ENCODE measurements around the gene SLC8A1. TPM values are rescaled to one million over a fixed set of nuclear protein-coding genes. Genes with fewer than 3 reads are reported as not detected.

The SLC8A1 gene
- total and polyA plus RNA-seq, 11 donors, result 61.9 to 1,521 (median 827) TPM

- Histone ChIP-seq H3K4me1 (peaks cover 0 to 48% (median 5%) of the 10 kb centered on the region in 12 donors), H3K27ac (no peak overlapping the region), H3K36me3 (no peaks in the 10 kb centered on the region), H3K27me3 (no peaks in the 10 kb centered on the region), H3K9me3 (no peaks in the 10 kb centered on the region), H3K4me3 (no peak overlapping the region)
- intact Hi-C loops (cut with DNase I), result no loop called here
- ATAC-seq (no peak), DNase-seq (no peak)
- no peak for TF ChIP-seq CTCF (IDR thresholded peaks at IDR 0.05)
- no peak for TF ChIP-seq POLR2A (IDR thresholded peaks at IDR 0.05)
- 87 to 96% (median 93%) methylated on average over 1 of the region's 1 CpG for WGBS, 4 donors
Measured at GRCh38 chr2:40254611-40255010, 197.3 kb downstream of the SLC8A1 start.

GRCh38 chr2:40251137-40251536, 200.8 kb downstream of the SLC8A1 start:
- 19 to 35% (median 30%) methylated on average over 2 of the region's 2 CpGs for WGBS, 4 donors
- intact Hi-C loops (cut with DNase I), result no loop called here
- Histone ChIP-seq H3K9me3 (no peaks in the 10 kb centered on the region), H3K27me3 (no peaks in the 10 kb centered on the region), H3K4me1 (peaks cover 0 to 54% (median 9%) of the 10 kb centered on the region in 12 donors), H3K36me3 (no peaks in the 10 kb centered on the region), H3K4me3 (no peak overlapping the region), H3K27ac (peak overlapping the region in 2 of 12 donors; percentile 3 to 26)
- DNase-seq (no peak), ATAC-seq (peak in 1 of 4 donors; percentile 15)
- no peak for TF ChIP-seq CTCF (IDR thresholded peaks at IDR 0.05)
- TF ChIP-seq POLR2A (IDR thresholded peaks at IDR 0.05), result no peak

- no peak for ATAC-seq
- TF ChIP-seq CTCF (IDR thresholded peaks at IDR 0.05) (no peak), POLR2A (IDR thresholded peaks at IDR 0.05) (no peak)
- 47 to 60% (median 55%) methylated on average over 2 of the region's 2 CpGs for WGBS, 4 donors
- intact Hi-C loops (cut with DNase I), result loop anchor here in 5 of 10 donors (10.0 kb wide), 5 partner anchors 105 to 335 kb away; no protein-coding TSS in a partner anchor
- Histone ChIP-seq H3K27ac (no peak overlapping the region), H3K36me3 (no peaks in the 10 kb centered on the region), H3K27me3 (no peaks in the 10 kb centered on the region), H3K4me3 (no peak overlapping the region), H3K4me1 (peaks cover 0 to 69% (median 17%) of the 10 kb centered on the region in 12 donors), H3K9me3 (no peaks in the 10 kb centered on the region)
- no peak for DNase-seq
Measured at GRCh38 chr2:40249577-40249976, 202.3 kb downstream of the SLC8A1 start.

- 89 to 95% (median 93%) methylated on average over 1 of the region's 1 CpG for WGBS, 4 donors
- no peak overlapping the region for H3K27ac ChIP-seq
- DNase-seq (no peak), ATAC-seq (no peak)
- peaks cover 0 to 81% (median 27%) of the 10 kb centered on the region in 12 donors for H3K4me1 ChIP-seq
- no peaks in the 10 kb centered on the region for H3K27me3 ChIP-seq
- H3K4me3 ChIP-seq, result no peak overlapping the region
- intact Hi-C loops (cut with DNase I), result loop anchor here in 5 of 10 donors (10.0 kb wide), 5 partner anchors 107 to 333 kb away; no protein-coding TSS in a partner anchor
- no peaks in the 10 kb centered on the region for H3K36me3 ChIP-seq
- TF ChIP-seq POLR2A (IDR thresholded peaks at IDR 0.05) (no peak), CTCF (IDR thresholded peaks at IDR 0.05) (no peak)
- no peaks in the 10 kb centered on the region for H3K9me3 ChIP-seq
Measured at GRCh38 chr2:40248294-40248693, 203.6 kb downstream of the SLC8A1 start.
